MCF 10A (cell line): ENCODE data around the gene MORF4L1. TPM values are rescaled to one million over a fixed set of nuclear protein-coding genes. Genes with fewer than 3 reads are reported as not detected.

Experiments
- BruUV-seq: library from RNA; stranded (reverse); fragments of 400-500 nt; replicated peaks from 2 replicates; lab custom pipeline; 2021; lab: Mats Ljungman, UMichigan
- CTCF ChIA-PET: fragments of 300-600 bp; sonication (Branson Sonifier 250); formaldehyde crosslinking; extraction: SDS; loops from one replicate; lab custom pipeline; 2021; ENCODE audit warnings: antibody characterized with exemption, inconsistent platforms; lab: Yijun Ruan, JAX
- POLR2A ChIA-PET: fragments of 300-600, 350-650 bp; sonication (Branson Sonifier 250); formaldehyde crosslinking; extraction: SDS; loops from one replicate; lab custom pipeline; 2020; ENCODE audit warnings: antibody characterized with exemption, inconsistent platforms; lab: Yijun Ruan, JAX
- DNase-seq: peaks from one replicate; pipeline ENCODE4 v3.0.0-alpha.2; 2018; ENCODE audit not compliant: unreplicated experiment
- H3K27ac Mint-ChIP-seq: one replicate; pipeline ENCODE4 v1.8.0; 2022; ENCODE audit warnings: mild to moderate bottlenecking, low read depth, mixed read lengths; ENCODE audit not compliant: unreplicated experiment
- H3K27me3 Mint-ChIP-seq: one replicate; pipeline ENCODE4 v1.8.0; 2022; ENCODE audit warnings: mixed read lengths; ENCODE audit not compliant: insufficient read depth, unreplicated experiment
- H3K36me3 Mint-ChIP-seq: one replicate; pipeline ENCODE4 v1.8.0; 2022; ENCODE audit warnings: mild to moderate bottlenecking, moderate library complexity, mixed read lengths; ENCODE audit not compliant: insufficient read depth, unreplicated experiment
- H3K4me1 Mint-ChIP-seq: one replicate; pipeline ENCODE4 v1.8.0; 2022; ENCODE audit warnings: mixed read lengths; ENCODE audit not compliant: insufficient read depth, unreplicated experiment
- H3K4me3 Mint-ChIP-seq: one replicate; pipeline ENCODE4 v1.8.0; 2022; ENCODE audit warnings: mild to moderate bottlenecking, moderate library complexity, mixed read lengths; ENCODE audit not compliant: unreplicated experiment
- H3K9me3 Mint-ChIP-seq: one replicate; pipeline ENCODE4 v1.8.0; 2022; ENCODE audit warnings: mixed read lengths; ENCODE audit not compliant: unreplicated experiment
- CTCF ChIP-seq: fragments of 200-600 bp; IDR thresholded peaks from one replicate; pipeline ENCODE4 v1.8.0; 2022; ENCODE audit warnings: antibody characterized with exemption, mild to moderate bottlenecking; ENCODE audit not compliant: unreplicated experiment
- intact Hi-C: fragments of 100-400 bp; cut with micrococcal nuclease; formaldehyde crosslinking; loops from 2 replicates; pipeline ENCODE4 v1.14.1; 2022
- total RNA-seq: library from RNA; stranded (reverse); gene quantifications from 2 replicates; pipeline ENCODE4 v1.2.3, GENCODE V29; 2022

Gene MORF4L1
- total RNA-seq, 1 experiment from 2014 or later: 264 TPM

GRCh38 chr15:78915341-78916087 is 42.8 kb downstream of the MORF4L1 start:
- CTCF ChIA-PET: interaction anchor here (0.9 to 1.1 kb wide), 2 partner anchors 64 to 97 kb away, joined by 4 to 8 read pairs; no protein-coding TSS in a partner anchor
- no peaks in the 10 kb centered on the region for H3K4me1 Mint-ChIP-seq
- H3K36me3 Mint-ChIP-seq: peaks cover 65% of the 10 kb centered on the region
- BruUV-seq: no TSS peak
- H3K4me3 Mint-ChIP-seq: no peak overlapping the region
- no peak for DNase-seq
- no peak overlapping the region for H3K27ac Mint-ChIP-seq
- POLR2A ChIA-PET: no interaction called here
- H3K27me3 Mint-ChIP-seq: no peaks in the 10 kb centered on the region
- intact Hi-C loops: no loop called here
- no peak for TF ChIP-seq CTCF
- H3K9me3 Mint-ChIP-seq: no peaks in the 10 kb centered on the region

GRCh38 chr15:78916088-78916487 is 43.4 kb downstream of the MORF4L1 start:
- DNase-seq: no peak
- BruUV-seq: no TSS peak
- Mint-ChIP-seq H3K27me3 (no peaks in the 10 kb centered on the region), H3K9me3 (no peaks in the 10 kb centered on the region), H3K4me3 (no peak overlapping the region), H3K27ac (no peak overlapping the region), H3K4me1 (no peaks in the 10 kb centered on the region), H3K36me3 (peaks cover 63% of the 10 kb centered on the region)
- intact Hi-C loops: no loop called here
- ChIA-PET POLR2A (no interaction called here), CTCF (no interaction called here)
- no peak for TF ChIP-seq CTCF

GRCh38 chr15:78917888-78918287 is 45.2 kb downstream of the MORF4L1 start:
- H3K9me3 Mint-ChIP-seq: no peaks in the 10 kb centered on the region
- intact Hi-C loops: no loop called here
- H3K36me3 Mint-ChIP-seq: peaks cover 62% of the 10 kb centered on the region
- TF ChIP-seq CTCF: no peak
- no TSS peak for BruUV-seq
- no peak overlapping the region for H3K4me3 Mint-ChIP-seq
- H3K27me3 Mint-ChIP-seq: no peaks in the 10 kb centered on the region
- no peaks in the 10 kb centered on the region for H3K4me1 Mint-ChIP-seq
- POLR2A ChIA-PET: no interaction called here
- no peak overlapping the region for H3K27ac Mint-ChIP-seq
- DNase-seq: no peak
- CTCF ChIA-PET: no interaction called here

GRCh38 chr15:78921517-78921916 is 48.8 kb downstream of the MORF4L1 start:
- no peak for DNase-seq
- intact Hi-C loops: no loop called here
- CTCF ChIA-PET: interaction anchor here (0.5 to 1.5 kb wide), 7 partner anchors 9 to 459 kb away, joined by 3 to 7 read pairs (median 3); no protein-coding TSS in a partner anchor
- H3K4me3 Mint-ChIP-seq: no peak overlapping the region
- no peak for TF ChIP-seq CTCF
- H3K27ac Mint-ChIP-seq: no peak overlapping the region
- POLR2A ChIA-PET: no interaction called here
- peaks cover 69% of the 10 kb centered on the region for H3K36me3 Mint-ChIP-seq
- H3K27me3 Mint-ChIP-seq: no peaks in the 10 kb centered on the region
- H3K4me1 Mint-ChIP-seq: no peaks in the 10 kb centered on the region
- H3K9me3 Mint-ChIP-seq: no peaks in the 10 kb centered on the region
- no TSS peak for BruUV-seq
